Liver (tissue), 3 donors: ENCODE results near the gene INPP5A.

Experiments used
- ATF3 ChIP-seq: IDR thresholded peaks from 2 replicates; pipeline ENCODE4 v1.6.1; 2016; ENCODE audit warnings: antibody characterized with exemption
- CTCF ChIP-seq: fragments of 150-350 bp; IDR thresholded peaks from 2 replicates; pipeline ENCODE4 v1.5.1; 2017; ENCODE audit warnings: improper control_type of control experiment, low read depth, low read length; ENCODE audit not compliant: missing input control
- EGR1 ChIP-seq, 2 donors: IDR thresholded peaks; 2 replicates each; pipeline ENCODE4 v1.6.1; 2016 to 2018; ENCODE audit warnings: antibody characterized with exemption in 2 of 2, low read depth in 2 of 2
- HNF4A ChIP-seq, 2 donors: conservative IDR thresholded peaks; 2 replicates each; pipeline ENCODE4 v1.6.1; 2016; ENCODE audit warnings: antibody characterized with exemption in 2 of 2, mild to moderate bottlenecking in 2 of 2
- JUND ChIP-seq, 2 donors: IDR thresholded peaks; 2 replicates each; pipeline ENCODE4 v1.6.1; 2016; ENCODE audit warnings: antibody characterized with exemption in 2 of 2
- RAD21 ChIP-seq, 2 donors: IDR thresholded peaks; 2 replicates each; pipeline ENCODE4 v1.6.1; 2016; ENCODE audit warnings: antibody characterized with exemption in 2 of 2, mild to moderate bottlenecking in 2 of 2
- TAF1 ChIP-seq: conservative IDR thresholded peaks from 2 replicates; pipeline ENCODE4 v1.6.1; 2016; ENCODE audit warnings: antibody characterized with exemption, mild to moderate bottlenecking
- YY1 ChIP-seq: IDR thresholded peaks from 2 replicates; pipeline ENCODE4 v1.6.1; 2016; ENCODE audit warnings: antibody characterized with exemption, mild to moderate bottlenecking
- ZBTB33 ChIP-seq: IDR thresholded peaks from 2 replicates; pipeline ENCODE4 v1.6.1; 2016; ENCODE audit warnings: antibody characterized with exemption
- donor health status: healthy.
- donor health status: healthy.

GRCh38 chr10:132519382-132520176, 18.0 kb upstream of the INPP5A start:
- TF ChIP-seq TAF1 (no peak), CTCF (no peak), JUND (IDR thresholded peaks at IDR 0.05) (no peak), RAD21 (IDR thresholded peaks at IDR 0.05) (no peak), ATF3 (no peak), YY1 (no peak), HNF4A (conservative IDR thresholded peaks at IDR 0.05) (no peak), ZBTB33 (no peak), EGR1 (IDR thresholded peaks at IDR 0.05; ENCODE audit: low read depth in 2 of 2) (no peak)
